HG03045 (cell line): ENCODE results near the gene LILRB5.
"Not testable (repeated sequence)": the region's sequence is repeated elsewhere in the genome, so short reads cannot be mapped to it uniquely, and the experiment has no call there.

ENCODE experiments used
- ATAC-seq: cut with Tn5 transposase; IDR thresholded peaks from one replicate; pipeline ENCODE4 v1.9.1; 2021; ENCODE audit warnings: mild to moderate bottlenecking, moderate library complexity; ENCODE audit not compliant: unreplicated experiment

Gene LILRB5

GRCh38 chr19:54277111-54277615, 20.1 kb upstream of the LILRB5 start:
- ATAC-seq, result not testable (repeated sequence)

- ATAC-seq, result no peak
Observed at GRCh38 chr19:54275951-54276350, 18.9 kb upstream of the LILRB5 start.

GRCh38 chr19:54274516-54274915, 17.4 kb upstream of the LILRB5 start:
- ATAC-seq, result not testable (repeated sequence)

DNA sequence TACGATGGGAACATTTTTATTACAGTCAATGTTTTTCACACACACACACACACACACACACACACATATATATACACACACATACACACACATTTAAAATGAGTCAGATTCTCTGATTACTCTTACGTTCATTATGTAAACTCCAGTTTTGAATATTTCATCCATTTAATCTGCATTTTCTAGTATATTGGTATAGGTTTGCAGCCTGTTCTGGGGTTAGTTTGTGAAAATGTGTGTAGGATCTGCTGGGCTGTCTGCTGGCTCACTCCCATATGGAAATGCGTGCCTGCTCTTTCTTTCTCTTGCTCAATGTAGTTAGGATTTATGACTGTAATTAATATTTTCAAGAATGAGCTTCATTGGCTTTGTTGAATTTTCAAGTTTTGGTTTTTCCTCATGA, 16.7 kb upstream of the LILRB5 start:
- no peak for ATAC-seq

- not testable (repeated sequence) for ATAC-seq
Observed at GRCh38 chr19:54272181-54272580, 15.1 kb upstream of the LILRB5 start.

- not testable (repeated sequence) for ATAC-seq
Observed at GRCh38 chr19:54271587-54271986, 14.5 kb upstream of the LILRB5 start.

GRCh38 chr19:54271106-54271505, 14.0 kb upstream of the LILRB5 start:
- no peak for ATAC-seq

DNA sequence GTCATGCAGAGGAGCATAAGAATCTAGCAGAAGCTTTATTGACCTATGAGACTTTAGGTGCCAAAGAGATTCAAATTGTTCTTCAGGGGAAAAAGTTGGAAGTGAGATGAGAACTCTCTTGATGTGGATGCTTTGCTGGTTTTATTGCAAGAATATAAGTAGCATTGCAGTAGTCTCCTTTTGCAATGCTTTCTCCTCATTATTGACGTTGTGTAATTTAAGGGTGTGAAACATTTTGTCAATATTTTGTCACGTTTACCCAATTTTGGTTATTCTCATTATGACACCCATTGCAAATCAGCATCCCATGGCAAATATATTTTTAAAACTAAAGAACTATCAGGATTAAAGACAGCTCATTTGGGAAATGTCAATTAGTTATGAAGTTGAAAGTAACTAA, 11.9 kb upstream of the LILRB5 start:
- no peak for ATAC-seq

DNA sequence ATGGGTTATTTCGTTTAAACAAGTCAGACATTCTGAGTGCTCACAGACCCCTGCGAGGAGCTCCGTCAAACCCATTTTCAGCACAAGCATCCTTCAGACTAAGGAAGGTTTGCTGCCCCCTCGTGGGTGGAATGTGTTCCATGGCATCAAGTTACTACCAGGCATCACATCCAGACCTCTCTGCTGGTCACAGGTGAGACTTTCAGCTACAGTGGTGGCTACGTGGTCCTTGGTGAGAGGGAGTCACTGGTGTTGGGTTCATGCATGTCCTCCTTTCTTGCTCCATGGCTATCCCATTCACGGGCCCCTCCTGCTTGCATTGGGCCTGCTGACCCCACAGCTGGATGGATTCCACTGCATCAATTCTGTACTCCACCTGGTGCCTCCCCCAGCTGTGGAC, 9.1 kb upstream of the LILRB5 start:
- ATAC-seq, result no peak

- ATAC-seq, result no peak
Observed at GRCh38 chr19:54262470-54262869, 5.4 kb upstream of the LILRB5 start.

DNA sequence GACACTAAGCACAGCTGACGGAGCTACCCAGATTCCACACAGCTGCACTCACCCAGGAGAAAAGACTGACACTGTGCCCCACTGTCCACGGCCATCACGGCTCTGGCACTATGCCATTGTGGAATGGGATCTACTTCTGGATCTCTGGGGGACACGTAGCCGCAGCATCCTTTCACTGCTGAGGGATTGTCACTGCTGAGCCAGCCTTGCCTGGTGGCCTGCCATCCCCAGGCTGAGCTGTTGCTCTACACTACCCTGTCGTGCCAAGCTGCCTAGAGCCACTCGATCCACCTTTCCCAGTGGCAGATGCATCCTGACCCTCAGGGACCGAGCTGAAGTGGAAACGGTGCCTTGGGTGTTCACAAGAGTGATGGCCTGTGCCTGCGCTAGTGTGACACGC, 5.0 kb upstream of the LILRB5 start:
- ATAC-seq, result no peak

DNA sequence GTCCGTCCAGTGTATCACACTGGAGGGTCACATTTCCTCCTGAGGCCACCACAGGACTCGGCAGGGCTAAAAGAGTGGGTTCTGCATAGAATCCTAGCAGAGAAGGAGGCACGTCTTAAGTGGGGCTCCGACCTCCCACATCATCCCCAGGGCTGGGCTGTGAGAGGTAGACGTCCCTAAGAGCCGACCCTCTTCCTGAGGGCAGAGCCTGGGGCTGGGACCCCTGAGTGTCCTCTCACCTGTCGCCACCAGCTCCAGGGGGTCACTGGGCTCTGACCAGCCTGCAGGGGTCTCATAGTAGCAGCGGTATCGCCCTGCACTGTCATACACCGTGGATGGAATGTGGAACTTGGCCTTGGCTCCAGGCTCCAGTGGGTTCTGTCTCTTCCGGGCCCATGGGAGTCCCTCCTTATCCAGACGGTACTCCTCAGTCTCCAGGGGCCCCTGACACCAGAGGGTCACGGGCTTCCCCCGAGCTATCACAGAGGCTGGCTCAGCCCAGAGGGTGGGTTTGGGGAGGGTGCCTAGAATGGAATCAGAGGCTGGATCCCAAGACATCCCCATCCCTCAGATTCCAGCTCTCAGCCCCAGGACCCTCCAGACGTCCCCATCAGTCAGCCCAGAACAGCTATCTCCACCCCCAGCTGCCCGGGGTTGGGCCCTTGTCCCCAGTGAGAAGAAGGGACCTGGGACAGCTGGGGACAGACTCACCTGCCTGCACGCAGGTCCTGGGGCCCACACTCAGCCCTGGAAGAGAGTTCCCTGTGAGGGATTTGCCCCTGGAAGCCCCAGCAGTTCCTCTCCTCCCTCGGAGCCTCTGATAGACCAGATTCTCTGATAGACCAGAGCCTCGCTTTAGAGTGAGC, 590 bp downstream of the LILRB5 start:
- no peak for ATAC-seq

GRCh38 chr19:54255105-54255775, 1.8 kb downstream of the LILRB5 start:
- no peak for ATAC-seq

- no peak for ATAC-seq
Observed at GRCh38 chr19:54254195-54254906, 2.7 kb downstream of the LILRB5 start.

DNA sequence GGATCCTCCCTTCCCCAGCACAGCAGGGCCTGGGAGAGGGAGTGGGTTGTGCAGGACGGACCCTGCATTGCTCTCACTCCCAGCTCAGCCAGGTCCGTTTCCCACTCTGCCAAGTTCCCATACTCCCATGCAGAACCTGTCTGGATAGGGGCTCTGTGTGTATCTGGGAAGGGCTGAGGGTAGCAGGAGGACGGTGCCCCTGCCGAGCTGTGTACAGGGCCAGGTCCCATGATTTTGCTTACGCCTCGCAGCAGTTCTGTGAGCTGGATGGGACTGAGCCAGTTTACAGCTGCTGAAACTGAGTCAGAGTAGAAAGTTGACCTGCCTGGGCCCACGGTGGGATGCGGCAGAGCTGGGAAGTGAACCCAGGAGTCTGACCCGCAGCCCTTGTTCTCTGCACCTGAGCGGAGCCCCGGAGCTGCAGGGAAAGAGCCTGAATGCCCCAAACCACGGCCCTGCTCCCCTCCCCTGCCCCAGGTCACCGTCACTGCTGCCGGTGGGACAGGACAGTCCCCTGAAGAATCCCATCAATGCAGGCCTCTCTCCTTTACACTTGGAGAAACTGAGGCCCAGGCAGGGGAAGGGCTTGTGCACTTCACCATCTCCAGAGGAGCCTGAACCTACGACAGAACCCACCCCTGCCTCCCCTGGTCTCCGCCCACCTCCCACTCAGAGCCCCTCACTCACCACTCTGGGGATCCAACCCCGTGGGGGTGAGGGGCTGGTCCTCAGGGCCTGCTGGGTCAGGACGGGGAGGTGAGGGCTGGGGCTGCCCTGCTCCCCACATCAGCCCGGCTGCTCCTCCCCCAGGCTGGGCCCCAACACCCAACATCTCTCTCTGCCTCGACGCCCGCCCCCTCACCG, 3.5 kb downstream of the LILRB5 start:
- ATAC-seq, result no peak

- ATAC-seq, result no peak
Observed at GRCh38 chr19:54252845-54253244, 4.2 kb downstream of the LILRB5 start.

DNA sequence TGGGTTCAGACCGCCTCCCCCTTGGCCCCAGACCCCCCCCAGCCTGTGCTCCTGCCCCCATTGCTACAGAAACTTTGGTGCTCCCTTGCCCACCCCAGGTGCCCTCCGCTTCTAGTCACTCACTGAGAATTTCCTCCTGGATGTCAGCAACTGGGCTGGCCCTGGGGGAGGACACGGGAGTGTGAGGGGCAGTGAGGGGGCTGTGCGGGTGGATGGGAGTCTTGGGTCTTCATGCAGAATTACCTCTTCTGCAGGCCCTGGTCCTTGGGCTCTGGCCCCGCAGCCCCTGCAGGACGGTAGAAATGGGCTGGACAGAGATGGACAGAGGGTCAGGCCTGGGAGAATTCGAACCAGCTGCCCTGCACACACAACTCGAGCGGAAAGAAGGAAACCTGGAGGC, 4.8 kb downstream of the LILRB5 start:
- ATAC-seq, result no peak

DNA sequence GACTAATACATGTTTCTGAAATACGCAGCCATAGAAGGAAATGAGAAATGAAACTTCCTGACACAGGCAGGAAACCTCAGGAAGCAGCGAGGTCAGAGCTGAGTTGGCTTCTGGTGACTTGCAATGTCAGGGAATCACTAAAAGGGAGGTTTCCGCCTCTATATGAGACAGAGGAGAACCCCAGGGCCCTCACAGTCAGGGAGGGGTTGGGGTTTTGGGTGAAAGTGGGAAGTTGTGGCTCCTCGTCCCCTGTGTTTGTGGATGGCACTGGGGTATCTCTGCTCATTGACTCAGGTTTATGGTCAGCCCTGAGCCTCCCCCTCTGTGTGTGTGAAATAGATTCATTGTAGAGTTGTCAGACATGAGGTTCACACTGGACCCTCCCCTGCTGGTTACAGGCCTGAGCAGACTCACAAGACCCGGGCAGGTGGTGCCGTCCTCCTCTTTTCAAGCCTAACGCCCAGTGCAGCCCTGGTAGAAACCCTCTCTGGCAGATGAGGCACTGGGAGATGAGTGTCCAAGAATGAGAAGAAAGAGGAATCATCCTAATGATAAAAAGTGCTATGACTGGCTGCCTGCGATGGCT, 9.0 kb downstream of the LILRB5 start:
- ATAC-seq, result no peak

DNA sequence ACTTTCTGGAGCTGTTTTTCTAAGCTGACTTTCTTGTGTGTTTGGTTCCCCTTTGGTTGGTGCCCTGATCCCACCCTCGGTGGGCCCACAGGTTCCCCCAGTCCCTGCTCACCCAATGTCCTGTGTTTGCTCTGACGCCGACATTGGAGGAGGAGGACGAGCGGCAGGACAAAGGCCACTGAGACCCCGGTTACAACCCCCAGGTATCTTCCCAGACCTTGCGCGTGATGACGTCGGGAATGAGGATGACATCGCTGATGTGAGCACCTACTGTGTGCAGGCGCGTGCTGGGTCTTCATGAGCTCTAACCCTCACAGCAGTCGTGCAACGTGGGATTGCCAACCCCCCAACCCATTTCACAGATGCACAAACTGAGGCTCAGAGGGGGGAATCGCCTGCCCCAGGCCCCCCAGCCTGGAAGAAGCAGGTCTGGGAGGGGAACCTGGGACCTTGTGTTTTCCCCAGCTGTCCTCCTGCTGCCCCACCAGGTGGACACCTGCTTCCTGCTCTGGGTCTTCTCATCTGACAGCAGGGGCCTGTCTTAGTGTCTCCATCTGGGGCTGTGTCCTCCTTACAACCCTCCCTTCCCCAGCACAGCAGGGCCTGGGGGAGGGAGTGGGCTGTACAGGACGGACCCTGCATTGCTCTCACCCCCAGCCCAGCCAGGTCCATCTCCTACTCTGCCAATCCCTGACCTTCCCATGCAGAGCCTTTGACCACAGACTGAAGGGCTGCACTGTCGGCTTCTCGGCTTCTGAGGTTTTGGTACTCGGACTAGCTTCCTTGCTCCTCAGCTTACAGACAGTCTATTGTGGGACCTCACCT, 9.8 kb downstream of the LILRB5 start:
- no peak for ATAC-seq
